Aorta (tissue), 5 donors: ENCODE data around the gene CHSY1. TPM values are rescaled to one million over a fixed set of nuclear protein-coding genes. Genes with fewer than 3 reads are reported as not detected.

Experiments used
- ATAC-seq: fragments of 200-7000 bp; cut with Tn5 transposase; one replicate; pipeline ENCODE4 v1.9.1; 2022; ENCODE audit warnings: moderate library complexity; ENCODE audit not compliant: low FRiP score
- DNase-seq, 2 donors: peaks; one replicate each; pipeline ENCODE4 v3.0.0-alpha.2; 2020
- H3K27ac ChIP-seq, 2 donors: one replicate each; pipeline ENCODE4 v1.5.1; 2013; ENCODE audit warnings: low read length in 2 of 2, mild to moderate bottlenecking in 2 of 2, moderate library complexity in 2 of 2, control low read depth in 1 of 2, inconsistent platforms in 1 of 2, low read depth in 1 of 2
- H3K27me3 ChIP-seq, 2 donors: one replicate each; pipeline ENCODE4 v1.6.1; 2013; ENCODE audit warnings: control low read depth in 1 of 2, low read length in 1 of 2, mild to moderate bottlenecking in 1 of 2, moderate library complexity in 1 of 2; ENCODE audit not compliant: insufficient read depth in 2 of 2, control insufficient read depth in 1 of 2
- H3K36me3 ChIP-seq, 2 donors: one replicate each; pipeline ENCODE4 v1.6.1; 2013; ENCODE audit warnings: control low read depth in 1 of 2, low read length in 1 of 2, mild to moderate bottlenecking in 1 of 2; ENCODE audit not compliant: insufficient read depth in 2 of 2, control insufficient read depth in 1 of 2
- H3K4me1 ChIP-seq, 2 donors: one replicate each; pipeline ENCODE4 v1.6.1; 2013; ENCODE audit warnings: low read length in 2 of 2, control low read depth in 1 of 2, mild to moderate bottlenecking in 1 of 2, moderate library complexity in 1 of 2; ENCODE audit not compliant: insufficient read depth in 2 of 2, control insufficient read depth in 1 of 2
- H3K4me3 ChIP-seq, 2 donors: one replicate each; pipeline ENCODE4 v1.5.1; 2013; ENCODE audit warnings: low read length in 2 of 2, control low read depth in 1 of 2, mild to moderate bottlenecking in 1 of 2
- H3K9me3 ChIP-seq: one replicate; pipeline ENCODE4 v1.6.1; 2013; ENCODE audit warnings: mild to moderate bottlenecking, low read length; ENCODE audit not compliant: control insufficient read depth
- WGBS, 2 donors: extraction: QIAGEN DNeasy Blood & Tissue Kit; methylation state at CpG; one replicate each; pipeline ENCODE4 v1.1.7; 2013; 5-methylcytosine and 5-hydroxymethylcytosine counted together
- intact Hi-C, 2 donors: fragments of 100-400 bp; cut with DNase I; formaldehyde crosslinking; loops; one replicate each; pipeline versions ENCODE4 v1.14.2 to v1.15.0; 2022
- polyA plus RNA-seq, 2 donors: library from polyadenylated mRNA; stranded (reverse); fragments of 200-250 nt; gene quantifications; one replicate each; pipeline ENCODE4 v1.2.3, GENCODE V29; 2013
- total RNA-seq, 2 donors: library from RNA; stranded (reverse); fragmentation: NEBNext Ultra II Directional; extraction: Animal tissue kit (Norgen Biotek cat#: 25700); gene quantifications; one replicate each; pipeline ENCODE4 v1.2.1, GENCODE V29; 2021
- donor health status: healthy with polysubstance abuse.
- donor health status: Bipolar disorder and iron deficiency.
- donor health status: DM: no; HTN: no; CAD: no.
- donor health status: DM: no; HTN: no; CAD: no.
- donor health status: DM: yes; HTN: yes; CAD: no.

The CHSY1 gene
- total and polyA plus RNA-seq, 4 donors = 10.8 to 78.4 (median 49.8) TPM

- DNase-seq = peak; percentile 80 to 83
- no peak overlapping the region for H3K4me3 ChIP-seq
Measured at GRCh38 chr15:101193120-101193644, 58.7 kb downstream of the CHSY1 start.

GRCh38 chr15:101192081-101192480 lies 59.8 kb downstream of the CHSY1 start:
- WGBS, 2 donors = 80 to 81% methylated on average over 3 of the region's 3 CpGs
- peaks cover 0 to 7% of the 10 kb centered on the region in 2 donors for H3K4me1 ChIP-seq
- ATAC-seq (no peak), DNase-seq (no peak)
- H3K27me3 ChIP-seq = no peaks in the 10 kb centered on the region
- H3K9me3 ChIP-seq = no peaks in the 10 kb centered on the region
- H3K4me3 ChIP-seq = no peak overlapping the region
- no peaks in the 10 kb centered on the region for H3K36me3 ChIP-seq
- no peak overlapping the region for H3K27ac ChIP-seq
- intact Hi-C loops = no loop called here

More at GRCh38 chr15:101193120-101193644, 58.7 kb downstream of the CHSY1 start:
- Histone ChIP-seq H3K9me3 (no peaks in the 10 kb centered on the region), H3K36me3 (no peaks in the 10 kb centered on the region), H3K27me3 (no peaks in the 10 kb centered on the region), H3K4me1 (peaks cover 0 to 7% of the 10 kb centered on the region in 2 donors), H3K27ac (peak overlapping the region in 1 of 2 donors; percentile 50)
- WGBS, 2 donors = 59 to 67% methylated on average over 17 of the region's 17 CpGs
- peak; percentile 61 for ATAC-seq
- intact Hi-C loops = no loop called here

GRCh38 chr15:101191242-101191641 lies 60.6 kb downstream of the CHSY1 start:
- no peak overlapping the region for H3K4me3 ChIP-seq
- no peaks in the 10 kb centered on the region for H3K36me3 ChIP-seq
- ATAC-seq (no peak), DNase-seq (no peak)
- H3K27ac ChIP-seq = no peak overlapping the region
- no peaks in the 10 kb centered on the region for H3K27me3 ChIP-seq
- intact Hi-C loops = no loop called here
- WGBS, 2 donors = 47 to 51% methylated on average over 3 of the region's 3 CpGs
- H3K4me1 ChIP-seq = peaks cover 0 to 7% of the 10 kb centered on the region in 2 donors
- H3K9me3 ChIP-seq = no peaks in the 10 kb centered on the region

GRCh38 chr15:101190092-101190595 lies 61.7 kb downstream of the CHSY1 start:
- Histone ChIP-seq H3K36me3 (no peaks in the 10 kb centered on the region), H3K4me1 (peaks cover 0 to 7% of the 10 kb centered on the region in 2 donors), H3K9me3 (no peaks in the 10 kb centered on the region), H3K27ac (peak overlapping the region in 1 of 2 donors; percentile 4), H3K4me3 (no peak overlapping the region), H3K27me3 (no peaks in the 10 kb centered on the region)
- no peak for DNase-seq
- WGBS, 2 donors = 27 to 40% methylated on average over 3 of the region's 3 CpGs
- ATAC-seq = no peak
- intact Hi-C loops = no loop called here

- ATAC-seq = no peak
- peaks cover 0 to 6% of the 10 kb centered on the region in 2 donors for H3K4me1 ChIP-seq
- no peak for DNase-seq
- H3K27me3 ChIP-seq = no peaks in the 10 kb centered on the region
- intact Hi-C loops = no loop called here
- 67% methylated on average over 17 of the region's 17 CpGs for WGBS, 2 donors
- H3K36me3 ChIP-seq = no peaks in the 10 kb centered on the region
- no peaks in the 10 kb centered on the region for H3K9me3 ChIP-seq
- peak overlapping the region in 1 of 2 donors; percentile 89 for H3K4me3 ChIP-seq
- H3K27ac ChIP-seq = peak overlapping the region; percentile 4 to 49
Measured at GRCh38 chr15:101189409-101190091, 62.3 kb downstream of the CHSY1 start.

- H3K36me3 ChIP-seq = no peaks in the 10 kb centered on the region
Measured at GRCh38 chr15:101188637-101189408, 63.0 kb downstream of the CHSY1 start.

DNA sequence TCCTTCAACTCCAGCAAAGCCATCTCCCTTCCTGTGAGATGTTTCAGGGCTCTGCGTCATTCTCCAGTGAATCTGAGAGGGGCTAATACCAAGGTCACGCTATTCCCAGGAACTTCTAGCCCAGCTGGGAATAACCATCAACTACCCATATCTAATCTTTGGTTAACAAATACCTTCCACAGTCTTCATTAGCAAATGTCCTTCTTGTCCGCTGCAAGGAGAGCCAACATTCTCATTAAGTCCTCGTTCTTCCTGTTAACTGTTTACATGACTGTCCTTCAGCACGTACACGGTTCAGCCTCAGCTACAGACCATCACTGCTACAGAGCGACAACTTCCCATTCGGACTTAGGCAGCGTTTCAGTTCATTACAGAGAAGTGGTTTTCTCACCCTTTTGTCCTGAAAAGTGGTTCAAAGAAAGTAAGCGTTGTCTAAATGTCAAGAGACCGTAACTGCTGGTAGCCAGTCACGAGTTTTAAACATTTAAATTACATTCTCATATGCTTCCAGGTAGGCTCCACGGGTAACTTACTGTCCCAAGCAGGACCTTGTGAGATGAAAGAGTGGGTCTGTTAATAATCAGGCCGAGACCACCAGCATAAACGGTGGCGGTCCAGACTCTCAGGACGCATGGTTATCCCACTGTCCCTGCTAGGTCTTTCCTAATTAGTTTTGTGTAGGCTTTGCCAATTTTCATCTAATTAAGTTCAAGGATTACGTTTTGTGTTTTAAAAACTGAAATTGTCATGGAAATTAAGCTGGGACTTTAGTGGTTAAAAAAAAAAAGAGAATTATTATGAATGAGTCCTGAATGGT lies 63.8 kb downstream of the CHSY1 start:
- Histone ChIP-seq H3K27ac (peak overlapping the region; percentile 84 to 93), H3K4me3 (peak overlapping the region; percentile 40 to 74), H3K9me3 (no peaks in the 10 kb centered on the region), H3K27me3 (no peaks in the 10 kb centered on the region), H3K36me3 (no peaks in the 10 kb centered on the region), H3K4me1 (peaks cover 0 to 4% of the 10 kb centered on the region in 2 donors)
- 5 to 9% methylated on average over 18 of the region's 18 CpGs for WGBS, 2 donors
- intact Hi-C loops = no loop called here
- peak; percentile 69 for ATAC-seq
- DNase-seq = no peak

More at GRCh38 chr15:101188637-101189408, 63.0 kb downstream of the CHSY1 start:
- intact Hi-C loops = no loop called here
- DNase-seq = peak in 1 of 2 donors; percentile 82
- peak overlapping the region; percentile 4 to 49 for H3K27ac ChIP-seq
- H3K27me3 ChIP-seq = no peaks in the 10 kb centered on the region
- 10 to 13% methylated on average over 29 of the region's 29 CpGs for WGBS, 2 donors
- peak; percentile 66 for ATAC-seq
- no peaks in the 10 kb centered on the region for H3K9me3 ChIP-seq
- peak overlapping the region; percentile 40 to 89 for H3K4me3 ChIP-seq
- peaks cover 0 to 4% of the 10 kb centered on the region in 2 donors for H3K4me1 ChIP-seq

DNA sequence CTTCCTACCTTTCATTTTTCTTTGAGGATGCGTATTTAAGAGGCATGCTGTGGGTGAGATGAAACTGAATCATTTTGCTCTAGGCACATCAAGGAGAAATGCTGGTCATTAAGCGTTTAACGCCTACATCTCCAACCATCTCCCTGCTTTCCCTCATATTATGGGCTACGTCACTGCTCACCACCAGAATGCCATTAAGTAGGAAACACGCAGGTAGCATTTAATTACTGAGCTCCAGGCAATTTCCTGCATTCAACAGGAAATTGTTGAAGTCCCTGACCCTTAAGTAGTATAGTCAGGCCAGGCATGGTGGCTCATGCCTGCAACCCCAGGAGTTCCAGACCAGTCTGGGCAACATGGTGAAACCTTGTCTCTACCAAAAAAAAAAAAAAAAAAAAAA lies 66.1 kb downstream of the CHSY1 start:
- intact Hi-C loops = no loop called here
- no peaks in the 10 kb centered on the region for H3K27me3 ChIP-seq
- no peaks in the 10 kb centered on the region for H3K36me3 ChIP-seq
- no peaks in the 10 kb centered on the region for H3K9me3 ChIP-seq
- no peak for ATAC-seq
- no peak for DNase-seq
- peaks cover 0 to 2% of the 10 kb centered on the region in 2 donors for H3K4me1 ChIP-seq
- H3K4me3 ChIP-seq = no peak overlapping the region
- no peak overlapping the region for H3K27ac ChIP-seq
- WGBS, 2 donors = 93 to 96% methylated on average over 5 of the region's 5 CpGs
